Measurements from ENCODE around the gene MAP2K5. TPM values are rescaled to one million over a fixed set of nuclear protein-coding genes. Genes with fewer than 3 reads are reported as not detected.

MAP2K5 gene
- total RNA-seq, 1 experiment from 2014 or later, result 15.0 TPM

GRCh38 chr15:67501836-67502461, 40.6 kb upstream of the MAP2K5 start:
- H4K20me1 ChIP-seq (ENCODE audit: control insufficient read depth, insufficient read depth, insufficient read length), result no peaks in the 10 kb centered on the region
- H3K9me3 ChIP-seq (ENCODE audit: control insufficient read depth, low read depth, low read length), result no peaks in the 10 kb centered on the region
- no peak overlapping the region for H3T11ph ChIP-seq (ENCODE audit: low read length)
- H2BK12ac ChIP-seq (ENCODE audit: insufficient read length, low read depth, low read length), result no peak overlapping the region
- H3K4ac ChIP-seq (ENCODE audit: low read depth, low read length), result no peak overlapping the region
- H3K4me3 Mint-ChIP-seq, result no peak overlapping the region
- H3K14ac ChIP-seq (ENCODE audit: insufficient read depth, low read length), result no peak overlapping the region
- H3K56ac ChIP-seq (ENCODE audit: insufficient read length, low read depth, low read length), result no peak overlapping the region
- no peak overlapping the region for H4K91ac ChIP-seq (ENCODE audit: insufficient read length, low read depth, low read length)
- no peaks in the 10 kb centered on the region for H3K79me1 ChIP-seq (ENCODE audit: insufficient read depth, low read depth, low read length, poor library complexity, severe bottlenecking)
- H2BK120ac ChIP-seq (ENCODE audit: low read depth, low read length, poor library complexity, severe bottlenecking), result no peak overlapping the region
- WGBS (ENCODE audit: extremely low coverage, insufficient read length, low lambda C conversion rate), result no CpG with 5 or more reads among the region's 13 CpGs
- H3K4me1 Mint-ChIP-seq, result peaks cover 11 to 16% of the 10 kb centered on the region in 2 experiments
- no peaks in the 10 kb centered on the region for H3K36me3 Mint-ChIP-seq (ENCODE audit: insufficient read depth in 1 of 3, low read depth in 3 of 3)
- H4K5ac ChIP-seq (ENCODE audit: insufficient read length, low read depth, low read length), result no peak overlapping the region
- H3K27me3 ChIP-seq (ENCODE audit: insufficient read depth, low read length), result no peaks in the 10 kb centered on the region
- no peak overlapping the region for H3K27ac Mint-ChIP-seq
- no peaks in the 10 kb centered on the region for H3K23me2 ChIP-seq (ENCODE audit: insufficient read length, low read depth, low read length, poor library complexity, severe bottlenecking)
- no peak overlapping the region for H2AFZ ChIP-seq (ENCODE audit: low read length)
- H2AK5ac ChIP-seq (ENCODE audit: insufficient read length, low read length), result no peak overlapping the region
- H3K23ac ChIP-seq (ENCODE audit: insufficient read length, low read depth, low read length), result no peak overlapping the region
- no peak overlapping the region for H2BK20ac ChIP-seq (ENCODE audit: low read depth, low read length, poor library complexity, severe bottlenecking)
- H2BK5ac ChIP-seq (ENCODE audit: insufficient read length, low read length), result no peak overlapping the region
- DNase-seq, result no peak
- H3K9ac ChIP-seq (ENCODE audit: extremely low read depth, insufficient read length, low read length), result no peak overlapping the region
- no peak overlapping the region for H3K27ac ChIP-seq (ENCODE audit: insufficient read length, low read depth, low read length)
- TF ChIP-seq CTCF (conservative IDR thresholded peaks at IDR 0.05), result no peak
- H3K9me3 Mint-ChIP-seq, result no peaks in the 10 kb centered on the region
- H3K4me1 ChIP-seq (ENCODE audit: insufficient read depth, low read length), result peaks cover 6% of the 10 kb centered on the region
- peak overlapping the region; percentile 14 for H3K4me2 ChIP-seq (ENCODE audit: insufficient read depth, insufficient read length, low read length)
- no peak overlapping the region for H4K8ac ChIP-seq (replicated peaks; ENCODE audit: insufficient read length, low read depth, low read length)
- H3K79me2 ChIP-seq (ENCODE audit: insufficient read depth, low read length), result no peaks in the 10 kb centered on the region
- H3K27me3 Mint-ChIP-seq (ENCODE audit: low read depth), result no peaks in the 10 kb centered on the region
- no peak overlapping the region for H3K18ac ChIP-seq (ENCODE audit: insufficient read length, low read depth, low read length)
- H2BK15ac ChIP-seq (ENCODE audit: low read depth, low read length), result no peak overlapping the region
